ENCODE measurements around the gene FAM168A. TPM values are rescaled to one million over a fixed set of nuclear protein-coding genes. Genes with fewer than 3 reads are reported as not detected.

The FAM168A gene
- total RNA-seq, 4 donors from 2014 or later: 17.5 to 43.4 (median 23.3) TPM

DNA sequence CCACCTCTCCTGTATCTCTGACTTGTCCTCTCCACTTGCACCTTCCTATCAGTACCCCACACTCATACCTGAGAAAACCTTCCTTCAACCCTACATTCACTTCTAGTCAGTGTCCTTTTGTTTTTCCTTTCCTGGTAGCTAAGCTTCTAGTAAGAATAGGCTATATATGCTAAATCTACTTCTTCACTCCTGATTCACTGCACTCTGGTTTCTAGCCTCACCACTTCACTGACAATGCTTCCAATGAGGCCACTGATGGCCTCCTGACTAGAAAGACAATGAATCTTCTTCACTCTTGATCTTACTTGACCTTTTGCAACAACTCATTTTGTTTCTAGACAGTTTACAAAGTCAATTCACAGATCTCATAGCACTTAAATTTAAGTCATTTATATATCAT, 169.7 kb downstream of the FAM168A start:
- no peak overlapping the region for H3K4me3 ChIP-seq
- no peak overlapping the region for H3K27ac ChIP-seq
- TF ChIP-seq POLR2A (IDR thresholded peaks at IDR 0.05) (no peak), POLR2AphosphoS5 (IDR thresholded peaks at IDR 0.05) (no peak), EP300 (IDR thresholded peaks at IDR 0.05; ENCODE audit: low read depth) (no peak)
- TF ChIP-seq, protein P1, sequence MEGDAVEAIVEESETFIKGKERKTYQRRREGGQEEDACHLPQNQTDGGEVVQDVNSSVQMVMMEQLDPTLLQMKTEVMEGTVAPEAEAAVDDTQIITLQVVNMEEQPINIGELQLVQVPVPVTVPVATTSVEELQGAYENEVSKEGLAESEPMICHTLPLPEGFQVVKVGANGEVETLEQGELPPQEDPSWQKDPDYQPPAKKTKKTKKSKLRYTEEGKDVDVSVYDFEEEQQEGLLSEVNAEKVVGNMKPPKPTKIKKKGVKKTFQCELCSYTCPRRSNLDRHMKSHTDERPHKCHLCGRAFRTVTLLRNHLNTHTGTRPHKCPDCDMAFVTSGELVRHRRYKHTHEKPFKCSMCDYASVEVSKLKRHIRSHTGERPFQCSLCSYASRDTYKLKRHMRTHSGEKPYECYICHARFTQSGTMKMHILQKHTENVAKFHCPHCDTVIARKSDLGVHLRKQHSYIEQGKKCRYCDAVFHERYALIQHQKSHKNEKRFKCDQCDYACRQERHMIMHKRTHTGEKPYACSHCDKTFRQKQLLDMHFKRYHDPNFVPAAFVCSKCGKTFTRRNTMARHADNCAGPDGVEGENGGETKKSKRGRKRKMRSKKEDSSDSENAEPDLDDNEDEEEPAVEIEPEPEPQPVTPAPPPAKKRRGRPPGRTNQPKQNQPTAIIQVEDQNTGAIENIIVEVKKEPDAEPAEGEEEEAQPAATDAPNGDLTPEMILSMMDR (IDR thresholded peaks at IDR 0.05): no peak
- no peaks in the 10 kb centered on the region for H3K27me3 ChIP-seq
- H3K9me3 ChIP-seq: no peaks in the 10 kb centered on the region
- in situ Hi-C loops (cut with MboI; ENCODE audit: low pct_ligation_motif_present in 1 of 4, low pct_unique_long_range_greater_than_20kb in 1 of 4, low sequenced_read_pairs in 3 of 4) (no loop called here), intact Hi-C loops (cut with DNase I; ENCODE audit: low total_unique reads) (no loop called here)
- H3K36me3 ChIP-seq: no peaks in the 10 kb centered on the region
- no peak for DNase-seq
- H3K4me1 ChIP-seq: no peaks in the 10 kb centered on the region

DNA sequence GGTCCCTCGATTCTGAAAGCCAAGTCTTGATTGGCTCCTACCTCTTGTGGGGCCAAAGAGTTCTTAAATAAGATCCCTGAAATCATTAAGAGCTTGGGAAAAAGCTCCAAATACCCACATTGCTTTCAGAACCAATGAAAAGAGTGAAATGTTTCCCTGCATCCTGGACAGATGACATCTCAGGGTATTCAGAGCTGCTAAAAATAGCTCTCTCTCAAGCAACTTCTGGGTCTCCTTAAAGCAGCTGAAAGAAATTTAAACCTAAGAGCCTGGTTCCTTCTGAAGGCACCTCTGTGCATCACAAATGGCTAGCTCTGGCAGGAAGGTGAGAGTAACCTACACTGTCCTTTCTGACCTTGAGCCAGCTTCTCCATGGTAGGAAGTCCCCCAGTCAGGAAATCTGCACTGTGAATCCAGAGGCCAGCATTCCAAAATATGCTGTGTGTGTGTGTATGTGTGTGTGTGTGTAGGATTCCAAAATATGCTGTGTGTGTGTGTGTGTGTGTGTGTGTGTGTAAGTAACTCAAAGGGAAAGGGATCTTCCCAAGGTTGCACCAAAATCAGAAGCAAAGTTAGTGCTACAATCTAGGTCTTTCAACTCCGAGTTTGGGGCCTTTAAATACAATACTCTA, 171.6 kb downstream of the FAM168A start:
- H3K9me3 ChIP-seq: no peaks in the 10 kb centered on the region
- H3K4me3 ChIP-seq: no peak overlapping the region
- no peaks in the 10 kb centered on the region for H3K36me3 ChIP-seq
- in situ Hi-C loops (cut with MboI; ENCODE audit: low pct_ligation_motif_present in 1 of 4, low pct_unique_long_range_greater_than_20kb in 1 of 4, low sequenced_read_pairs in 3 of 4) (no loop called here), intact Hi-C loops (cut with DNase I; ENCODE audit: low total_unique reads) (no loop called here)
- TF ChIP-seq, protein P1 (IDR thresholded peaks at IDR 0.05): no peak
- no peak overlapping the region for H3K27ac ChIP-seq
- H3K27me3 ChIP-seq: no peaks in the 10 kb centered on the region
- DNase-seq: no peak
- 80% methylated on average over 1 to 2 of the region's 2 CpGs for WGBS, 2 donors (ENCODE audit: low coverage in 1 of 2)
- no peaks in the 10 kb centered on the region for H3K4me1 ChIP-seq

DNA sequence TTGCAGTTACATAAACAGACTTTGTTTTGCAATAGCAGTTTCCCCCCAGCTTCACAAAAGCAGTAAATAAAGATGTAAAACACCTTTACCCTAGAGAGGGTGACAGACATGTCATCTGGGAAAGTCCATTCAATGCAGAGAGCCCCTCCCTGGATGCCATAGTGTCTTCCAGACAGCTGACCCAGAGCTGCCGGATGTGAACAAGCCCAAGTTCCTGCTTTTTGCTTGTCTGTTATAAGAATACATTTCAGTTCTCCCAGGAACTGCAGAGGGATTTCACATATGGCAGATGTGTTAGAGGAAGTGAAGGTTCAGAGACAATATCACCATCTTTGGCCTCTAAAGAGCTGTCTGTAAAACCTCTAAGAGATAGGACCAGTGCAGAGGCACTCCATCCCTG, 172.8 kb downstream of the FAM168A start:
- intact Hi-C loops (cut with DNase I; ENCODE audit: low total_unique reads): no loop called here

DNA sequence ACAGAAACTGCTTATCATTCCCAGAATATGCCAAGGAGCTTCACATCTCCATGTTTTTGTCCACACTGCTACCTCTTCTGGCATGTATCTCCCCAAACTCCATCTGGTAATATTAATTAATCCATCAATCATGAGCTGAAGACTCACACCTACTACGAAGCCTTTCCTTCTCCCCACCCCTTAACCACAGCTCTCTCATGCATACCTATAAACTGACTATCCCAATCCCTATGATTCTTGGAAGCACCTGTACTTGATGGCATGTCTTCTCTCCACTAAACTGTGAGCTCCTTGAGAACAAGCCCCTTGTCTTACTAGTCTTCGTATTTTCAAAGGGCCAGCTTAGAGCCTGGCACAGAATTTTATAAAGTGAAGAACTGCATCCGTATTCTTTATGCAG, 174.4 kb downstream of the FAM168A start:
- TF ChIP-seq, protein P1 (IDR thresholded peaks at IDR 0.05): no peak
- TF ChIP-seq POLR2AphosphoS5 (IDR thresholded peaks at IDR 0.05) (no peak), EP300 (IDR thresholded peaks at IDR 0.05; ENCODE audit: low read depth) (no peak), POLR2A (IDR thresholded peaks at IDR 0.05) (no peak)
- WGBS, 2 donors (ENCODE audit: low coverage in 1 of 2): 98 to 100% methylated on average over 3 of the region's 3 CpGs

More for the DNA sequence above, 172.8 kb downstream of the FAM168A start:
- no peaks in the 10 kb centered on the region for H3K36me3 ChIP-seq
- WGBS, 2 donors (ENCODE audit: low coverage in 1 of 2): 71 to 85% methylated on average over 1 of the region's 1 CpG
- no peak overlapping the region for H3K4me3 ChIP-seq
- in situ Hi-C loops (cut with MboI; ENCODE audit: low pct_ligation_motif_present in 1 of 4, low pct_unique_long_range_greater_than_20kb in 1 of 4, low sequenced_read_pairs in 3 of 4): no loop called here
- no peak for DNase-seq
- H3K4me1 ChIP-seq: no peaks in the 10 kb centered on the region
- H3K27me3 ChIP-seq: no peaks in the 10 kb centered on the region
- no peak overlapping the region for H3K27ac ChIP-seq
- no peaks in the 10 kb centered on the region for H3K9me3 ChIP-seq
- TF ChIP-seq POLR2AphosphoS5 (IDR thresholded peaks at IDR 0.05) (no peak), EP300 (IDR thresholded peaks at IDR 0.05; ENCODE audit: low read depth) (no peak), POLR2A (IDR thresholded peaks at IDR 0.05) (no peak)
- TF ChIP-seq, protein P1 (IDR thresholded peaks at IDR 0.05): no peak

More for the DNA sequence above, 174.4 kb downstream of the FAM168A start:
- Histone ChIP-seq H3K27me3 (no peaks in the 10 kb centered on the region), H3K27ac (no peak overlapping the region), H3K36me3 (no peaks in the 10 kb centered on the region), H3K4me3 (no peak overlapping the region), H3K4me1 (no peaks in the 10 kb centered on the region), H3K9me3 (no peaks in the 10 kb centered on the region)
- in situ Hi-C loops (cut with MboI; ENCODE audit: low pct_ligation_motif_present in 1 of 4, low pct_unique_long_range_greater_than_20kb in 1 of 4, low sequenced_read_pairs in 3 of 4) (no loop called here), intact Hi-C loops (cut with DNase I; ENCODE audit: low total_unique reads) (no loop called here)
- DNase-seq: no peak
